Measurements from ENCODE around the gene MID1. TPM values are rescaled to one million over a fixed set of nuclear protein-coding genes. Genes with fewer than 3 reads are reported as not detected.

MID1 gene
- total RNA-seq, 1 donor from 2014 or later, result 10.2 TPM

- H3K4me1 Mint-ChIP-seq (ENCODE audit: unreplicated experiment), result peaks cover 30% of the 10 kb centered on the region
- no peak overlapping the region for H3K4me3 Mint-ChIP-seq (ENCODE audit: unreplicated experiment)
- DNase-seq (ENCODE audit: extremely low spot score, unreplicated experiment), result no peak
- H3K9me3 Mint-ChIP-seq (ENCODE audit: unreplicated experiment), result peaks cover 12% of the 10 kb centered on the region
- no peak for TF ChIP-seq CTCF (IDR thresholded peaks at IDR 0.05)
- no peaks in the 10 kb centered on the region for H3K36me3 Mint-ChIP-seq (ENCODE audit: unreplicated experiment)
- no peaks in the 10 kb centered on the region for H3K27me3 Mint-ChIP-seq (ENCODE audit: unreplicated experiment)
- H3K27ac Mint-ChIP-seq (ENCODE audit: unreplicated experiment), result no peak overlapping the region
Measured at GRCh38 chrX:10571260-10571659, 49.1 kb downstream of the MID1 start.

- H3K36me3 Mint-ChIP-seq (ENCODE audit: unreplicated experiment), result no peaks in the 10 kb centered on the region
- DNase-seq (ENCODE audit: extremely low spot score, unreplicated experiment), result no peak
- H3K4me3 Mint-ChIP-seq (ENCODE audit: unreplicated experiment), result no peak overlapping the region
- TF ChIP-seq CTCF (IDR thresholded peaks at IDR 0.05), result no peak
- no peaks in the 10 kb centered on the region for H3K27me3 Mint-ChIP-seq (ENCODE audit: unreplicated experiment)
- peaks cover 33% of the 10 kb centered on the region for H3K4me1 Mint-ChIP-seq (ENCODE audit: unreplicated experiment)
- no peak overlapping the region for H3K27ac Mint-ChIP-seq (ENCODE audit: unreplicated experiment)
- peaks cover 12% of the 10 kb centered on the region for H3K9me3 Mint-ChIP-seq (ENCODE audit: unreplicated experiment)
Measured at GRCh38 chrX:10570601-10571000, 49.8 kb downstream of the MID1 start.

GRCh38 chrX:10569946-10570345 is 50.4 kb downstream of the MID1 start:
- Mint-ChIP-seq H3K36me3 (ENCODE audit: unreplicated experiment) (no peaks in the 10 kb centered on the region), H3K4me1 (ENCODE audit: unreplicated experiment) (peaks cover 33% of the 10 kb centered on the region), H3K27me3 (ENCODE audit: unreplicated experiment) (no peaks in the 10 kb centered on the region), H3K27ac (ENCODE audit: unreplicated experiment) (no peak overlapping the region), H3K9me3 (ENCODE audit: unreplicated experiment) (peaks cover 12% of the 10 kb centered on the region), H3K4me3 (ENCODE audit: unreplicated experiment) (no peak overlapping the region)
- DNase-seq (ENCODE audit: extremely low spot score, unreplicated experiment), result no peak
- no peak for TF ChIP-seq CTCF (IDR thresholded peaks at IDR 0.05)

- TF ChIP-seq CTCF (IDR thresholded peaks at IDR 0.05), result no peak
- Mint-ChIP-seq H3K27ac (ENCODE audit: unreplicated experiment) (no peak overlapping the region), H3K36me3 (ENCODE audit: unreplicated experiment) (no peaks in the 10 kb centered on the region), H3K9me3 (ENCODE audit: unreplicated experiment) (peaks cover 6% of the 10 kb centered on the region), H3K4me3 (ENCODE audit: unreplicated experiment) (no peak overlapping the region), H3K4me1 (ENCODE audit: unreplicated experiment) (peaks cover 33% of the 10 kb centered on the region), H3K27me3 (ENCODE audit: unreplicated experiment) (no peaks in the 10 kb centered on the region)
- DNase-seq (ENCODE audit: extremely low spot score, unreplicated experiment), result no peak
Measured at GRCh38 chrX:10568428-10568827, 52.0 kb downstream of the MID1 start.

- Mint-ChIP-seq H3K4me1 (ENCODE audit: unreplicated experiment) (peaks cover 33% of the 10 kb centered on the region), H3K4me3 (ENCODE audit: unreplicated experiment) (no peak overlapping the region)
- DNase-seq (ENCODE audit: extremely low spot score, unreplicated experiment), result no peak
Measured at GRCh38 chrX:10567136-10567535, 53.2 kb downstream of the MID1 start.

More at GRCh38 chrX:10567136-10567535, 53.2 kb downstream of the MID1 start:
- H3K27ac Mint-ChIP-seq (ENCODE audit: unreplicated experiment), result no peak overlapping the region
- TF ChIP-seq CTCF (IDR thresholded peaks at IDR 0.05), result no peak
- H3K9me3 Mint-ChIP-seq (ENCODE audit: unreplicated experiment), result peaks cover 3% of the 10 kb centered on the region
- H3K36me3 Mint-ChIP-seq (ENCODE audit: unreplicated experiment), result no peaks in the 10 kb centered on the region
- no peaks in the 10 kb centered on the region for H3K27me3 Mint-ChIP-seq (ENCODE audit: unreplicated experiment)
